IMR-90 (cell line): ENCODE measurements around the gene SRCAP. TPM values are rescaled to one million over a fixed set of nuclear protein-coding genes. Genes with fewer than 3 reads are reported as not detected.

ENCODE experiments used
- ATAC-seq: fragments of 200-7000 bp; cut with Tn5 transposase; 2 replicates; pipeline ENCODE4 v1.9.1; 2020; ENCODE audit warnings: low read depth, mild to moderate bottlenecking, moderate library complexity
- BruUV-seq: library from RNA; stranded (reverse); fragments of 400-500 nt; replicated peaks from 2 replicates; lab custom pipeline; 2021; lab: Mats Ljungman, UMichigan
- CTCF ChIA-PET: fragments of 300-600 bp; formaldehyde crosslinking; extraction: SDS; loops from one replicate; lab custom pipeline; 2021; ENCODE audit warnings: antibody characterized with exemption; lab: Yijun Ruan, JAX
- POLR2A ChIA-PET: fragments of 300-600 bp; sonication (Branson Sonifier 250); formaldehyde crosslinking; loops from one replicate; lab custom pipeline; 2022; ENCODE audit warnings: antibody characterized with exemption; ENCODE audit not compliant: unreplicated experiment; lab: Charles Lee
- DNase-seq: peaks from one replicate; pipeline ENCODE4 v3.0.0; 2013
- H2AFZ ChIP-seq: replicated peaks from 2 replicates; pipeline ENCODE3; 2013; ENCODE audit warnings: low read length, mild to moderate bottlenecking; ENCODE audit not compliant: poor library complexity
- H2AK5ac ChIP-seq: 2 replicates; pipeline ENCODE4 v1.6.1; 2013; ENCODE audit warnings: low read depth, low read length, inconsistent platforms
- H2AK9ac ChIP-seq: replicated peaks from 2 replicates; pipeline ENCODE3; 2013; ENCODE audit warnings: mild to moderate bottlenecking, low read depth, low read length, moderate library complexity; ENCODE audit not compliant: poor library complexity
- H2BK120ac ChIP-seq: 2 replicates; pipeline ENCODE4 v1.6.1; 2013; ENCODE audit warnings: low read depth, low read length, inconsistent platforms
- H2BK15ac ChIP-seq: 3 replicates; pipeline ENCODE4 v1.6.1; 2013; ENCODE audit warnings: low read depth, low read length, inconsistent platforms
- H2BK20ac ChIP-seq: 2 replicates; pipeline ENCODE4 v1.6.1; 2013; ENCODE audit warnings: low read depth, mild to moderate bottlenecking, inconsistent platforms, low read length, moderate library complexity
- H2BK5ac ChIP-seq: 2 replicates; pipeline ENCODE4 v1.6.1; 2013; ENCODE audit warnings: mild to moderate bottlenecking, low read depth, low read length, inconsistent platforms; ENCODE audit not compliant: poor library complexity, severe bottlenecking
- H3K14ac ChIP-seq: replicated peaks from 2 replicates; pipeline ENCODE4 v1.6.1; 2013; ENCODE audit warnings: low read depth, low read length, inconsistent platforms
- H3K18ac ChIP-seq: 2 replicates; pipeline ENCODE4 v1.6.1; 2013; ENCODE audit warnings: low read depth, low read length, control low read depth
- H3K23ac ChIP-seq: 2 replicates; pipeline ENCODE4 v1.6.1; 2013; ENCODE audit warnings: low read depth, low read length, inconsistent platforms
- H3K27ac ChIP-seq: 2 replicates; pipeline ENCODE4 v1.5.1; 2013; ENCODE audit warnings: mild to moderate bottlenecking, control low read depth, low read length; ENCODE audit not compliant: insufficient read depth
- H3K27me3 ChIP-seq: 2 replicates; pipeline ENCODE4 v1.6.1; 2013; ENCODE audit warnings: low read length; ENCODE audit not compliant: control insufficient read depth, insufficient read depth
- H3K36me3 ChIP-seq: 2 replicates; pipeline ENCODE4 v1.6.1; 2013; ENCODE audit warnings: low read length, mixed read lengths; ENCODE audit not compliant: control insufficient read depth, insufficient read depth
- H3K4ac ChIP-seq: 2 replicates; pipeline ENCODE4 v1.6.1; 2013; ENCODE audit warnings: low read depth, low read length, inconsistent platforms
- H3K4me1 ChIP-seq: 2 replicates; pipeline ENCODE4 v1.6.1; 2013; ENCODE audit warnings: low read length, mixed read lengths; ENCODE audit not compliant: control insufficient read depth, insufficient read depth
- H3K4me2 ChIP-seq: 2 replicates; pipeline ENCODE4 v1.6.1; 2013; ENCODE audit warnings: low read depth, mild to moderate bottlenecking, control low read depth, low read length, moderate library complexity
- H3K4me3 ChIP-seq: 2 replicates; pipeline ENCODE4 v1.5.1; 2013; ENCODE audit warnings: low read depth, mild to moderate bottlenecking, control low read depth, low read length, moderate library complexity; ENCODE audit not compliant: insufficient read depth
- H3K56ac ChIP-seq: 2 replicates; pipeline ENCODE4 v1.6.1; 2013; ENCODE audit warnings: low read length, inconsistent platforms; ENCODE audit not compliant: insufficient read depth; ENCODE audit errors: extremely low read depth
- H3K79me1 ChIP-seq, 2 experiments: 2 replicates each; pipeline ENCODE4 v1.6.1; 2013; ENCODE audit warnings: low read length in 2 of 2, inconsistent platforms in 1 of 2, low read depth in 1 of 2
- H3K9ac ChIP-seq: 2 replicates; pipeline ENCODE4 v1.6.1; 2013; ENCODE audit warnings: low read depth, low read length, control low read depth
- H3K9me1 ChIP-seq: 2 replicates; pipeline ENCODE4 v1.6.1; 2013; ENCODE audit warnings: low read length, inconsistent platforms; ENCODE audit not compliant: insufficient read depth
- H3K9me3 ChIP-seq: 2 replicates; pipeline ENCODE4 v1.6.1; 2013; ENCODE audit warnings: low read length; ENCODE audit not compliant: control insufficient read depth, insufficient read depth
- H4K20me1 ChIP-seq: 2 replicates; pipeline ENCODE4 v1.6.1; 2013; ENCODE audit warnings: low read length, inconsistent platforms; ENCODE audit not compliant: insufficient read depth
- H4K5ac ChIP-seq: 2 replicates; pipeline ENCODE4 v1.6.1; 2013; ENCODE audit warnings: mild to moderate bottlenecking, low read depth, low read length, control low read depth
- H4K8ac ChIP-seq, 2 experiments: 2 replicates each; pipeline ENCODE4 v1.6.1; 2013; ENCODE audit warnings: low read depth in 2 of 2, low read length in 2 of 2, control low read depth in 1 of 2, inconsistent platforms in 1 of 2
- H4K91ac ChIP-seq: 2 replicates; pipeline ENCODE4 v1.6.1; 2013; ENCODE audit warnings: low read depth, low read length, inconsistent platforms; ENCODE audit not compliant: insufficient read depth
- BHLHE40 ChIP-seq: fragments of 150-350 bp; IDR thresholded peaks from 2 replicates; pipeline ENCODE4 v1.6.1; 2016; ENCODE audit warnings: mild to moderate bottlenecking, low read depth, low read length
- CEBPB ChIP-seq: IDR thresholded peaks from 2 replicates; pipeline ENCODE4 v1.6.1; 2012; ENCODE audit warnings: low read depth, low read length, improper control_type of control experiment
- CHD1 ChIP-seq: IDR thresholded peaks from 2 replicates; pipeline ENCODE4 v1.6.1; 2012; ENCODE audit warnings: low read depth, low read length, improper control_type of control experiment
- FOS ChIP-seq: fragments of 150-350 bp; IDR thresholded peaks from 2 replicates; pipeline ENCODE4 v1.6.1; 2016; ENCODE audit warnings: low read depth, low read length
- MAFK ChIP-seq: IDR thresholded peaks from 2 replicates; pipeline ENCODE4 v1.6.1; 2012; ENCODE audit warnings: low read depth, low read length, improper control_type of control experiment
- MAZ ChIP-seq: IDR thresholded peaks from 2 replicates; pipeline ENCODE4 v1.6.1; 2012; ENCODE audit warnings: low read depth, mild to moderate bottlenecking, low read length, improper control_type of control experiment, moderate library complexity, borderline replicate concordance
- MXI1 ChIP-seq: IDR thresholded peaks from 2 replicates; pipeline ENCODE4 v1.6.1; 2012; ENCODE audit warnings: low read depth, mild to moderate bottlenecking, low read length, moderate library complexity, borderline replicate concordance
- NFE2L2 ChIP-seq: fragments of 150-350 bp; IDR thresholded peaks from 2 replicates; pipeline ENCODE4 v1.6.1; 2016; ENCODE audit warnings: low read depth, mild to moderate bottlenecking, low read length
- POLR2A ChIP-seq: IDR thresholded peaks from 2 replicates; pipeline ENCODE4 v1.6.1; 2012; ENCODE audit warnings: mild to moderate bottlenecking, low read depth, low read length
- RAD21 ChIP-seq: IDR thresholded peaks from 2 replicates; pipeline ENCODE4 v1.6.1; 2012; ENCODE audit warnings: low read length, improper control_type of control experiment
- RCOR1 ChIP-seq: IDR thresholded peaks from 2 replicates; pipeline ENCODE4 v1.6.1; 2012; ENCODE audit warnings: mild to moderate bottlenecking, low read length, improper control_type of control experiment; ENCODE audit not compliant: insufficient replicate concordance
- RFX5 ChIP-seq: IDR thresholded peaks from 2 replicates; pipeline ENCODE4 v1.8.0; 2012; ENCODE audit warnings: low read depth, mild to moderate bottlenecking, low read length, moderate library complexity
- SMC3 ChIP-seq: fragments of 150-350 bp; IDR thresholded peaks from 2 replicates; pipeline ENCODE4 v1.6.1; 2016; ENCODE audit warnings: low read depth, mild to moderate bottlenecking, antibody characterized with exemption, low read length, moderate library complexity
- WGBS, 2 experiments: methylation state at CpG; one replicate each; pipeline versions ENCODE4 v1.1.5 to v1.1.7; 2013; ENCODE audit warnings: missing lambda C conversion rate in 2 of 2; ENCODE audit not compliant: insufficient read length in 1 of 2; ENCODE audit errors: extremely low coverage in 2 of 2; 5-methylcytosine and 5-hydroxymethylcytosine counted together
- dilution Hi-C: fragments of 300-500 bp; cut with HindIII; formaldehyde crosslinking; loops from one replicate; pipeline ENCODE4 v1.14.3; 2018; ENCODE audit warnings: low sequenced_read_pairs; ENCODE audit not compliant: unreplicated experiment
- in situ Hi-C: fragments of 300-500 bp; cut with MboI; formaldehyde crosslinking; loops from 3 replicates; pipeline ENCODE4 v1.14.3; 2019; ENCODE audit warnings: low sequenced_read_pairs, inconsistent platforms, mixed read lengths
- intact Hi-C: fragments of 100-400 bp; cut with micrococcal nuclease; formaldehyde crosslinking; loops from 2 replicates; pipeline ENCODE4 v1.10.0; 2022
- polyA plus RNA-seq, 3 experiments: library from polyadenylated mRNA; depleted of rRNA; stranded (reverse); fragments of >200 nt; gene quantifications; 2 replicates each; pipeline ENCODE4 v1.2.3, GENCODE V29; 2012; ENCODE audit warnings: low replicate concordance in 1 of 3
- total RNA-seq: library from RNA; depleted of rRNA; stranded (reverse); fragments of >200 nt; gene quantifications from 2 replicates; pipeline ENCODE4 v1.2.3, GENCODE V29; 2012
- TF ChIP-seq, protein P1 (sequence below): fragments of 150-350 bp; IDR thresholded peaks from 2 replicates; pipeline ENCODE4 v1.6.1; 2016; ENCODE audit warnings: low read depth, mild to moderate bottlenecking, low read length, moderate library complexity, borderline replicate concordance
- TF ChIP-seq, protein P2 (sequence below): fragments of 150-350 bp; IDR thresholded peaks from 2 replicates; pipeline ENCODE4 v1.6.1; 2017; ENCODE audit warnings: mild to moderate bottlenecking, antibody characterized with exemption, low read length, low read depth
- TF ChIP-seq, protein P3 (sequence below): conservative IDR thresholded peaks from 2 replicates; pipeline ENCODE4 v1.5.1; 2012; ENCODE audit warnings: mild to moderate bottlenecking, low read depth, low read length, improper control_type of control experiment

Gene SRCAP
- total and polyA plus RNA-seq, 2 of the 4 experiments (the other 2 are of a cell fraction), result 4.5 to 8.2 TPM

DNA sequence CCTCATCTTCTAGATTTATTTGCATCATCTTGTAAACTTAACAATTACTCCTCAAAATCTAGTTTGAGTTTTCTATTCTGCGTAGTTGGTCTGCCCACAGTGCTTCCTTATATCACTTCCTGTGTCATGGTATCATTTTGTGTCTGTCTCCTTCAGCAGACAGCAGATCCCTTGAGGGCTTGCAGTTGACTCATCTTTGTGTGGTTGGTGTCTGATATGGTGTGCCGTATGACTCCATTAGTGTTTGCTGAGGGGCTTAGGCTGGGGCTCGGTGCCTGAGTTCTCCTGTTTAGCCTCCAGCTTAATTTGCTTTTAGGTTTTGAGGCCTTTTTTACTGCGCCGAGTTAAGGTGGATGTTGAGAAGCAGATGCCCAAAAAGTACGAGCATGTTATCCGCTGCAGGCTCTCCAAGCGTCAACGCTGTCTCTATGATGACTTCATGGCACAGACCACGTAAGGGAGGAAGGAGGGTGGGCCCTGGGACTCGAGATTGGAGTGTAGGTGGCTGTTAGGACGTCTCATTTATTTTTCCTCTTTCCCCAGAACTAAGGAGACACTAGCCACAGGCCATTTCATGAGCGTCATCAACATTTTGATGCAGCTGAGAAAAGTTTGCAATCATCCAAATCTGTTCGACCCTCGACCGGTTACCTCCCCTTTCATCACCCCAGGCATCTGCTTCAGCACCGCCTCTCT, 16.9 kb downstream of the SRCAP start:
- H3K9me1 ChIP-seq, result peaks cover 7% of the 10 kb centered on the region; the same call in 1 of the 2 replicates
- WGBS, 2 experiments, result no CpG with 5 or more reads among the region's 17 CpGs
- no peak overlapping the region for H4K91ac ChIP-seq
- H2BK20ac ChIP-seq, result no peak overlapping the region
- ATAC-seq, result no peak
- DNase-seq, result peak; percentile 36
- H4K5ac ChIP-seq, result no peak overlapping the region
- H4K8ac ChIP-seq, result no peak overlapping the region
- no peak overlapping the region for H2BK120ac ChIP-seq
- H3K4ac ChIP-seq, result no peak overlapping the region
- H3K4me3 ChIP-seq, result no peak overlapping the region
- H3K4me2 ChIP-seq, result no peak overlapping the region
- no peak for TF ChIP-seq MAFK
- TF ChIP-seq SMC3, result no peak
- no peak for TF ChIP-seq MAZ
- no peak for TF ChIP-seq NFE2L2
- TF ChIP-seq CHD1, result no peak
- no peak for TF ChIP-seq CEBPB
- TF ChIP-seq BHLHE40, result no peak
- no peak for TF ChIP-seq RCOR1
- TF ChIP-seq, protein P1, sequence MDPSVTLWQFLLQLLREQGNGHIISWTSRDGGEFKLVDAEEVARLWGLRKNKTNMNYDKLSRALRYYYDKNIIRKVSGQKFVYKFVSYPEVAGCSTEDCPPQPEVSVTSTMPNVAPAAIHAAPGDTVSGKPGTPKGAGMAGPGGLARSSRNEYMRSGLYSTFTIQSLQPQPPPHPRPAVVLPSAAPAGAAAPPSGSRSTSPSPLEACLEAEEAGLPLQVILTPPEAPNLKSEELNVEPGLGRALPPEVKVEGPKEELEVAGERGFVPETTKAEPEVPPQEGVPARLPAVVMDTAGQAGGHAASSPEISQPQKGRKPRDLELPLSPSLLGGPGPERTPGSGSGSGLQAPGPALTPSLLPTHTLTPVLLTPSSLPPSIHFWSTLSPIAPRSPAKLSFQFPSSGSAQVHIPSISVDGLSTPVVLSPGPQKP, result no peak
- TF ChIP-seq, protein P2, sequence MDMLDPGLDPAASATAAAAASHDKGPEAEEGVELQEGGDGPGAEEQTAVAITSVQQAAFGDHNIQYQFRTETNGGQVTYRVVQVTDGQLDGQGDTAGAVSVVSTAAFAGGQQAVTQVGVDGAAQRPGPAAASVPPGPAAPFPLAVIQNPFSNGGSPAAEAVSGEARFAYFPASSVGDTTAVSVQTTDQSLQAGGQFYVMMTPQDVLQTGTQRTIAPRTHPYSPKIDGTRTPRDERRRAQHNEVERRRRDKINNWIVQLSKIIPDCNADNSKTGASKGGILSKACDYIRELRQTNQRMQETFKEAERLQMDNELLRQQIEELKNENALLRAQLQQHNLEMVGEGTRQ, result no peak
- no peak for TF ChIP-seq RAD21
- TF ChIP-seq POLR2A, result no peak
- no peak for TF ChIP-seq MXI1
- TF ChIP-seq, protein P3, sequence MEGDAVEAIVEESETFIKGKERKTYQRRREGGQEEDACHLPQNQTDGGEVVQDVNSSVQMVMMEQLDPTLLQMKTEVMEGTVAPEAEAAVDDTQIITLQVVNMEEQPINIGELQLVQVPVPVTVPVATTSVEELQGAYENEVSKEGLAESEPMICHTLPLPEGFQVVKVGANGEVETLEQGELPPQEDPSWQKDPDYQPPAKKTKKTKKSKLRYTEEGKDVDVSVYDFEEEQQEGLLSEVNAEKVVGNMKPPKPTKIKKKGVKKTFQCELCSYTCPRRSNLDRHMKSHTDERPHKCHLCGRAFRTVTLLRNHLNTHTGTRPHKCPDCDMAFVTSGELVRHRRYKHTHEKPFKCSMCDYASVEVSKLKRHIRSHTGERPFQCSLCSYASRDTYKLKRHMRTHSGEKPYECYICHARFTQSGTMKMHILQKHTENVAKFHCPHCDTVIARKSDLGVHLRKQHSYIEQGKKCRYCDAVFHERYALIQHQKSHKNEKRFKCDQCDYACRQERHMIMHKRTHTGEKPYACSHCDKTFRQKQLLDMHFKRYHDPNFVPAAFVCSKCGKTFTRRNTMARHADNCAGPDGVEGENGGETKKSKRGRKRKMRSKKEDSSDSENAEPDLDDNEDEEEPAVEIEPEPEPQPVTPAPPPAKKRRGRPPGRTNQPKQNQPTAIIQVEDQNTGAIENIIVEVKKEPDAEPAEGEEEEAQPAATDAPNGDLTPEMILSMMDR, result no peak
- no peak for TF ChIP-seq RFX5
- no peak for TF ChIP-seq FOS
- H3K14ac ChIP-seq, result no peak overlapping the region
- BruUV-seq, result no TSS peak
- H3K9ac ChIP-seq, result no peak overlapping the region
- H2BK15ac ChIP-seq, result no peak overlapping the region
- dilution Hi-C loops, result no loop called here
- no peak overlapping the region for H3K23ac ChIP-seq
- H3K56ac ChIP-seq, result no peak overlapping the region
- H2AK9ac ChIP-seq, result peak overlapping the region; percentile 16
- peaks cover 66% of the 10 kb centered on the region for H3K36me3 ChIP-seq
- no peak overlapping the region for H2AK5ac ChIP-seq
- in situ Hi-C loops, result no loop called here
- intact Hi-C loops, result no loop called here
- H3K27me3 ChIP-seq, result no peaks in the 10 kb centered on the region
- H2AFZ ChIP-seq, result no peak overlapping the region
- H3K9me3 ChIP-seq, result no peaks in the 10 kb centered on the region
- no peak overlapping the region for H3K27ac ChIP-seq
- peaks cover 5% of the 10 kb centered on the region; the same call in 1 of the 2 replicates for H3K4me1 ChIP-seq
- peaks cover 14% of the 10 kb centered on the region for H4K20me1 ChIP-seq
- no peak overlapping the region for H3K18ac ChIP-seq
- ChIA-PET POLR2A (no interaction called here), CTCF (no interaction called here)
- H2BK5ac ChIP-seq, result no peak overlapping the region
- H3K79me1 ChIP-seq, result peaks cover 32 to 57% of the 10 kb centered on the region in 2 experiments
